NCI-H510A (cell line): ENCODE measurements around the gene PIM3.

Source experiments
- DNase-seq: peaks from one replicate; lab custom pipeline; 2025; lab: John Stamatoyannopoulos, UW

PIM3 gene

DNA sequence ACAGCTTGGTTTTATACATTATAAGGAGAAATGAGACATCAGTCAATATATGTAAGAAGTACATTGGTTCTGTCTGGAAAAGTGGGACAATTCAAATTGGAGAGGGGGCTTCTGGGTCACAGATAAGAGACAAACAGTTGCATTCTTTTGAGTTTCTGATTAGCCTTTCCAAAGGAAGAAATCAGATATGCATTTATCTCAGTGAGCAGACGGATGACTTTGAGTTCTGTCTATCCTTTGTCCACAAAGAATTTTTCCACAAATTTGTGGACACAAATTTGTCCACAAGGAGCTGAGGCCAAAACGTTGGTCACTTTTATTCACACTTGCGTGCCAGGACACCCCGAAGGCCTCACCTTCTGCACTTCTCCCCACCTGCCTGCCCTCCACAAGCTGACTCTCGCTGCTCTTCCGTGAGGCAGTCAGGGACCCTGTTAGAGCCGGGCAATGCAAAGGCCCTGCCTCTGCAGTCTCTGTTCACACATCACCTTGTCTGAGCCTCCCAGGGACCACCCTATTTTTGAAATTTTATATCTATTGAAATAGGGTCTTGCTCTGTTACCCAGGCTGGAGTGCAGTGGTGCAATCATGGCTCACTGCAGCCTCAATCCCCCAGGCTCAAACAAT, 31.4 kb downstream of the PIM3 start:
- DNase-seq, result no peak

DNA sequence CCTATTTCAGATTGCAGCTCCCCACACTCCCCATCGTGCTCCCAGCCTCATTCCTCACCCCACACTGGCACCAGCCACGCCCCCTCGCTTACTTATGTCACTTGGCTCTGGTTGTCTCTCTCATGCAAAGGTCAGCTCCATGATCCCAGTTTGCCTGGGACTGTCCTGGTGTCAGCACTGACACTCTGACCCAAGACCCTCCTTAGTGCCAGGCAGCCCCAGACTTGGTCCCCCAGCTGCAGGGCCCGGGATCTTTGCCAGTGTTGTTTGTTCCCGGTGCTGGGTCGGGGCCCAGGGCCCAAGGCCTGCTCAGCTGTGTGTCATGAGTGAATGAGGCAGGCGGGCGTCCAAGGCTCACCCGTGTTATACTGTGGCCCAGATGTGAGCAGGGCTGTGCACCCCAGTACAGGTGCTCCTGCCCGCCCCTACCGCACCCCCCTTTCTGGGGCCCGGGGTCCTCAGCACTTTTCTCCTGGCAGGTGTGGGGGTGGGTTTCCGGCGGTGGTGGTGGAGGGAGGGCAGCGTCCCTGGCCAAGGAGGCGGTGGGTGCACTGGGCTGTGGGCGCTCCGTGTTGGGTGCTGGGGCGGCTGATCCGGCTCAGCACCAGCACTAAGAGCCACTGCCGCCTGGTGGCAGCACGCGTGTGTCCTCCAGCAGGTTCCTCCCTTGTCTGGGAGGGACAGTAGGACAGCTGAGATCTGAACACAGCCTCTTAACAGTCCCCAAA, 32.5 kb downstream of the PIM3 start:
- DNase-seq, result no peak

DNA sequence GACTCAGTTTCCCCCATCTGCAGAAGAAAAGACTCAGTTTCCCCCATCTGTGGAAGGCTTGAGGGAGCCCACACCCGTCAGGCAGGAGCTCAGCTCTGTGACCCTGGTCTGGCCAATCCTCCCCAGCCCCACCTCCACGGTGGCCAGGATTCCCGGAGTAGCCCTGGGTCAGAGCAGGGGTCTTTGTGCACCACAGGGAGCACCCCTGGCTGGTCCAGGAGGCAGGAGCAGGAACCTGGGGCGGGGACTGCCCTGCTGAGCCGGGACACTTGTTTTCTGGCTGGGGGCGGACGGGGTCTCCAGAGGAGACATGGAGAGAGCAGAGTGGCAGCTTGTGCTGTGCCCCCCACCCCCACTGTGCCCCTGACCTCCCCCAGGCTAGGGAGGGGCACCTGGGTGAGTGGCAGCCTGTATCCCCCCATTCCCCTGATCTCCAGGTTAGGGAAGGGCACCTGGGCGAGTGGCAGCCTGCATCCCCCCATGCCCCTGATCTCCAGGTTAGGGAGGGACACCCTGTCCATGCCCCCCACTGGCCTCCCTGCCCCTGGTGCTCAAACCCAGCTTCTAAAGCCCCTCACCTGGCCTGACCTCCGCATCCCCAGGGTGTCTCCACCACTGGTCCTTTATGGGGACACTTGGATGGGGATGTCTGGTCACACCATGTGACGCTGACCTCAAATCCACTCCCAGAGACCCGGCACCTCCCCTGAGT, 33.2 kb downstream of the PIM3 start:
- no peak for DNase-seq

DNA sequence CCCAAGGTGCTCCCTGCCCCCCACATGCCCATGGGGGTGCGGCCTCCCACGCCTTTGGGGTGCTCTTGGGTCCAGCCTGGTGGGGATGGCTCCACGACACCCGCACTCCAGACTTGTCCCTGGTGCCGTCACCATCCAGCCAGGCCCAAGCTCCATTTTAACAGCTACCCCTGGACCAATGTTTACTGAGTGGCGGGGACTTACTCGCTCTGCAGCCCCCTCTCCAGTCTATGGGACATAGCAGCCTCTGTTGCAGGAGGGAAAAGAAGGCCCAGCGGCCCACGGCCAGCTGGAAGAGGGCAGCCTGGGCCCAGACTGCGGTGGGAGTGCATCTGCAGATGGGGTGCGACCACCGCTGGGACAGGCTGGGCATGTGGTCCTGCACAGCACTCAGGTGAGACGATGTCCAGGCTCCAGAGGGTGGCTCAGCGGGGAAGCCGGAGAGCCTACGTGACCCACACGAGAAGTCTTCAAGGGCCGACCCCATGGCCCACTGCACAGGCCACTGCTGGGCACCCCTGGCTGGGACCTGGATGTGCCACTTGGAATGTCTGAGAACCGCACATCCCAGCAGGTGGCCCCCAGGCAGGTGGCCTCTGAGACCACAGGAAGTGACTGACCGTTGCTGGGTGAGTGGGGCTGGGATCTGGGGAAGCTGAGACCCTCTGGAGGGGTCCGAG, 33.9 kb downstream of the PIM3 start:
- no peak for DNase-seq

DNA sequence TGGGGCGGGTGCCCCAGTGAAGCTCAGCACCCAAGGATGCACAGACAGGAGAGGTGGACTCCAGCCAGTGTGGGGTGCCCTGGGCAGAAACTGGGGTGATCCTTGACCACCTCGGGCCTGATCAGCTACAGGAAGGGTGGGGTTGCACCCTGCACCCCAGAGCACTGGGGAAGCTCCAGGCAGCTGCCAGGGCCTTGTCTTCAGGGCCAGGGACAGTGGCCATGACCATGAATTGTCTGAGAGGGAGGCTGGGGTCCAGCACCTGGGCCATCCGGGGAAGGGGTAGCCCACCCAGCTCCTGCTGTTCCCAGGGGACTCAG, 34.4 kb downstream of the PIM3 start:
- DNase-seq, result no peak

DNA sequence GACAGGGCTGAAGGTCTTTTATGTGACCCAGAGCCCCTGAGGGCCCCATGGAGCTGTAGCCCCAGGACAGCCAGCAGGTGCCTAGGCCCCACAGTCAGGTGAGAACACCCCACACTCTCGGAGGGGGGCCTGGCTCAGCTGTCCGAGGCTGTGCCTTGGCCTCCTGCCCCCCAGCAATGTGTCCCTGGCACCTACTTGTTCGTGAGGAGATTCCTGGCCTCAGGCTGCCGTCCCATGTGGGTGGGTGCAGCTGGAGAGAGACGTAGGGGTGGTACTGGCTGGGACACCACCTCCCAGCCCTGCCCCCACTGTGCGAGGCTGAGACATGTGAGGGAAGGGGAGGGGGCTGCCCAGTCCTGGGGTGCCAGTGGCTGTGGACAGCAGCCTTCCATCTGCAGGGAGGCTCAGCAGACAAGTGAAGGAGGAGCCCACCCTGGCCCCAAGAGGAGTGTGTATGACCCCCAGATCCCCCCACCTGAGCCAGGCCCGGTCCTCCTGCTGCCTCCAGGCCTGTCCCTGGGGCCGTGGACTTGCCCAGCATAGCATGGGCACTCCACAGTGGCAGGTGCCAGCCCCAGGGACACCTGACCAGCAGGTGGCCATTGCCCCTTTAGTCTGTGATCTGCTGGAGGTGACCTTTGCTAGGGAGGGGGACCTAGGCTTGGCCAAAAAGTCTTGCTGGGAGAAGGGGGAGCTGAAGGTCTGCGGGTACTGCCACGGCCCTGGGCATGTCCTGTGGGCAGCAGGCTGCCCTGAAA, 35.0 kb downstream of the PIM3 start:
- no peak for DNase-seq

DNA sequence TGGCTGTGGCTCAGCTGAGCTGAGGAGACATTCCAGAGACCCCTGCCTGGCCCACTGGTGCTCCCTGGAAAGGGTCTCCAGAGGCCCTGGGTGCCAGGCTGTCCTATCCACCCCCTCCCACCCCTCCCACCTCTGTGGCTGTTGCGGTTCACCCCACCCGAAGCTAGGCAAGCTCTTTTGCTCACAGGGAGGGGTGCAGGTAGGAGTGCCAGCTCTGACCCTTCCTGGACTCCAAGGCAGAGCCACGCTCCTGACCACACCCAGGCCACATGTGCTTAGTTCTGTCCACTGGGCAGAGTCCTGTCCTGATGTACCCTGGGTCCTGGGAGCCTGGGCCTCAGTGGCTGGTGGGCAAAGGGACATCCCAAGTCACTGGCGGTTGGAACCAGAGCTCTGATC, 35.5 kb downstream of the PIM3 start:
- no peak for DNase-seq

DNA sequence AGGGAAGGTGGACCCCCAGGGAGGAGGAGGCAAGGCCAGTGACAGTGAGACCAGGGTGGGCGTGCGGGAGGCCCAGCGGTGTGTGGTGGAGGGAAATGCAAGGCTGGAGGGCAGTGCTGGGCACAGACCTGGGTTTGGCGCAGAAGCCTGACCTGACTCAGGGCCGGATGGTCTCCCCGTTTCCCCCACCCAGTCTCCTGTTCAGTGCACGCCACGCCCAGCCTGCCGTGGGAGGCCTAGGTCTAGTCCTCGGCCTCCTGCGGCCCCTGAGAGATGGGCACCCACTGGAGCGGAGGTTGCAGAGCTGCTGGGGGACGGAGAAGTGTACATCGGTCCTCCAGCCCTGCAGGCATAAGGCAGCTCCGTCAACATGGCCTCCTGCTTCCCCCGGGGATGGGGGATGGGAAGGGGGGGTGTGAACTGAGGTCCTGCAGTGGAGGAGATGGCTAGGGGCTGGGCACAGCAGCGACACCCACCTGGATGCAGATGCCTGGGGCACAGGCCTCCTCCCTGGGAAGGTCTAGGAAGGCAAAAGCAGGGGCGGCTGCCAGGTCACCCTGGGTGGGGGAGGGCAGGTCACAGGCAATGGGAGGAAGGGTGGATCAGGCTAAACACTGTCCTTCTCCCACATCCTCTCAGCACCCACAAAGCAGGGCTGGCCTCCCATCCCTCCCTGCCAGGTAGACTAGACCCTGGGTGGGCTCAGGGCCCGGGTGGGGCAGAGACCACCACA, 36.1 kb downstream of the PIM3 start:
- DNase-seq, result no peak

DNA sequence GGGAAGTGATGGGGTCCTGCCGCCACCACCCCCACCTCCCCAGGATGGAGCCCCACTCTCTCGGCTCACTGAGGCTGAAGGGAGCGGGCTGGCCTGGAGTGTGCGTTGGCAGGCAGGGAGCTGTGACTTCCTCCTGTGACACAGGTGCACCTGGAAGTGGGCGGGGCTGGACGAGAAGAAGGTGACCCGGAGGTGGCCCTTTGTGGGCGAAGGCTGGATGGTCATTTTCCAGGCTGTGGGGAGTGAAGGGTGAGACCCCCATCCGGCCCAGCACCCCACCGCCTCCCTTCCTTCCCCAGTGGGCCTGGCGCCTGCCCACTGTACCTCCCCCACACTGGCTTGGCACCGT, 36.7 kb downstream of the PIM3 start:
- DNase-seq, result peak; percentile 37

DNA sequence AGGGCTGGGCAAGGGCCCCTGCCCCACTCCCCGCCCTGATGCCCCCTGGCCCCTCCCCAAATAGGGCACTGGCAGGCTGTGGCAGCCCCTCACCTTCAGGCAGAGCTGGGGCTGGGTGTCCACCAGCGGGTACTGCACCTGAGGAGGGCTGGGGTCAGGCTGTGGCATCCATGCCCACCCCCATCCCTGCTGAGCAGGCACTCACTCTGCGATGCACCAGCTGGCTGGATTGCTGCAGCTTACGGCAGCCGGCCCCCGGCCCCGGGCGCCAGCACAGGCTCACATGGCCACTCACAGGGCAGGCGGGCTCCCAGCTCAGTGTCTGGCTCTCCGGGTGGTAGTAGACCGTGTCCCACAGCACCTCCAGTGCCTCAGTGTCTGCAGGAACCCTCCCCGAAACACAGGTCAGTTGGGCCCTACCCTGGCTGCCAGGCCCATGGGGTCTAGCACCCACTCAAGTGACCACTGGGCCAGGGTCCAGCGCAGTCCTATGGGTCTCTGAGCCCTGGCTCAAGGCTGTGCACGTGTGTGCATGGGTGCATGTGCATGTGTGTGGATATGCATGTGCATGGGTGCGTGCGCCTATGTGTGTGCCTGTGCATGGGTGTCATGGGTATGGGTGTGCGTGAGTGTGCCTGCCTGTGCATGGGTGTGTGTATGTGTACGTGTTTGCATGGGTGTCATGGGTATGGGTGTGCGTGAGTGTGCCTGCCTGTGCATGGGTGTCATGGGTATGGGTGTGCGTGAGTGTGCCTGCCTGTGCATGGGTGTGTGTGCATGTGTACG, 37.6 kb downstream of the PIM3 start:
- no peak for DNase-seq

DNA sequence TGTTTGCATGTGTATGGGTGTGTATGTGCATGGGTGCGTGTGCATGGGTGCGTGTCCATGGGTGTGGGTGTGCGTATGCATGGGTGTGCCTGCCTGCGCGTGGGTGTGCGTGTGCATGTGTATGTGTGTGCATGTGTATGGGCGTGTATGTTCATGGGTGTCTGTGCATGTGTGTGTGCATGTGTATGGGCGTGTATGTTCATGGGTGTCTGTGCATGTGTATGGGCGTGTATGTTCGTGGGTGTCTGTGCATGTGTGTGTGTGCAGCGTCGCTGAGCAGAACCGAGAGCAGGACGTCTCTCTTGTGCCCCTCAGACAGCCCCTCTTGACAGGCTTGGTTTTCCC, 38.1 kb downstream of the PIM3 start:
- no peak for DNase-seq

DNA sequence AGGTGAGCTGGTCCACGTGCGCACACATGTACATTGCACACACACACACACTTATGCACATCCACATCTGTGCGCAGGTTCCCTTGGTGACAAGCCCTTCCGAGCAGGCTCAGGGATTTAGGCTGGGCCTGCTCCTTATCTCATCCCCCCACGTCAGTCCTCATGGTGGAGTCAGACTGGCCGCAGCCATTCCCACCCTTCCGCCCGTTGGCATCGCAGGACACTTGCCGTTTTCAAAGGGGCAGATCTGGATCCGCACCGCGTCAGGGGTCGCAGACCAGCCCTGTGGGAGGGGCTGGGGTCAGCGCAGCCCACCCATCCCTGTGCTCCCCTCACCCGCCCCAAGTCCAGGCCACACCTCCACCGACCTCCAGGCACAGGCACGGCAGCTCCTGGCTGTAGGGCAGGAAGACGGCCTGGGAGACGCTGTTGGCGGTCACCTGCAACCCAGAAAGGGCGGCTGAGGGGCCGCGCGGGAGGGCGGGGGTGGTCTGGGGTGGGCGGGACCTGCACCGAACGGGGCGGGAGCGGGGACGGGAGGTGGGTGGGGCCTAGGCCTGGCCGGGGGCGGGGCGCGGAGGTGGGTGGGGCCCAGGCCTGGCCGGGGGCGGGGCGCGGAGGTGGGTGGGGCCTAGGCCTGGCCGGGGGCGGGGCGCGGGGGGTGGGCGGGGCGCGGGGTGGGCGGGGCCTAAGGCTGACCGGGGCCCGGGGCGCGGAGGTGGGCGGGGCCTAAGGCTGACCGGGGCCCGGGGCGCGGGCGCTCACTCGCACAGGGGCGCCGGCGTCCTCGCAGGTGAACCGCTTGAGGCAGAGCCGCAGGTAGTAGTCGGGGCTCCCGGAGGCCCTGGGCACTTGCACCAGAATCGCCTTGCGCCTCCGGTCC, 38.7 kb downstream of the PIM3 start:
- DNase-seq, result no peak

DNA sequence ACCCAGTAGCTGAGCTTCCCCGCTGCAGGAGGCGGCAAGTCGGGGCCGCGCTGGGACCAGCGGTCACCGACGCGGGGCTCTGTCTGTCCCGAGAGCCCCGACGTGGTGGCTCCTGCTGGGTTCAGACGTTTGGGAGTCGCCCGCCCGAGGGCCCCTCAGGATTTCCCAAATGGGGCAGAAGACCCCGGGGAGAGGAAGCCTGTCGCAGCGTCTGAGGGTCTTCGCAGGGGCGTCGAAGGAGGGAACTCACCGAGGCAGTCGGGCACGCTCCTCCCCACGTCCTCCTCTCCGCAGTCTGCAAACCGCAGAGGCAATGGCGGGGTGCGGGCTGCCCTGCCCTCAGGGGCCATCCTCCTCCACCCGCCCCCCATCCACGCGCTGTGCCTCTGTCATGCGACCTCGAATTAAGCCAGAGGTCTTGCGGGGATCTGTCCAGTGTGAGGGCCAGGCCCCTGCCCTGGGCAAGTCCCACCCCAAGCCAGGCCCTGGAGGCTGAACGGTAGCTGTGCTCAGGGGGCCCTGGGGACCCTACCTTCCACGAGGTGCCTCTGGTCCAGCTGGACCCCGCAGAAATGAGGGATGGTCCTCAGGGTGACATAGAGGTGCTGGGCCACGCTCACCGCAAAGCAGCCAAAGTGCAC, 39.5 kb downstream of the PIM3 start:
- no peak for DNase-seq

DNA sequence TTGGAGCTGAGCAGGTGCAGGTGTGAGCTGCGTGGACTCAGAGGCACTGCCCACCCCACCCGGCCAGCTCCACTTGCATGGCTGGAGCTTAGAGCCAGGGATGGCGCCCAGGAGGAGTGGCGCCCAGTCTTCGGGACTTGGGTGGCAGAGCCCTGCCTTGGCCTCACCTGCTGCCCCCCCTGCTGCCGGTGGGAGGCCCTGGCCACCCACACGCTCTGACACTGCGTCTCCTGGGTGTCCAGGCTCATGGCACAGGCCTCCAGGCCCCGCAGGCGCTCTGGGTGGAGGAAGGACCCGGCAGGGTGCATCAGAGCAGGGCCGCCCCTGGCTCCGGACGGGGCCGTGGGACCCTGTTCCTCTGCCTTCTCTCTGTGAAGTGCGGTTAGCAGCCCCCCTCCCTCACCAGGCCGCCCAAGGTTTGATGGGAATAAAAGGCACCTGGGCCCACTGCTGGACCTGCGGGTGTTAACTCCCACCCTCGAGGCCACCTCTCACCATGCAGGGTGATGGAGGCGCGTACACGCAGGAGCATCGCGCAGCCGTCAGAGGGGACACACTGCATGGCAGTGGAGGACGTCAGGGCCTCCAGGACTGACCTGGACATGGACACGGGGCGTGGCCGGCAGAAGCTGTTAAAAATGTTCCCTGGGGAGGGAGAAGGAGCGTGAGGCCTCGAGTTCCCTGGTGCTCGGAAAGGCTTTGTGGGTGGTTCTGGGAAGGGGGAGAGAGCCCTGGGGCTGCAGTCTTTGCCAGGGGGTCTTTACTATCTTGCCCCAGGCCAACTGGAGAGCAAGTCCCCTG, 40.2 kb downstream of the PIM3 start:
- DNase-seq, result no peak

DNA sequence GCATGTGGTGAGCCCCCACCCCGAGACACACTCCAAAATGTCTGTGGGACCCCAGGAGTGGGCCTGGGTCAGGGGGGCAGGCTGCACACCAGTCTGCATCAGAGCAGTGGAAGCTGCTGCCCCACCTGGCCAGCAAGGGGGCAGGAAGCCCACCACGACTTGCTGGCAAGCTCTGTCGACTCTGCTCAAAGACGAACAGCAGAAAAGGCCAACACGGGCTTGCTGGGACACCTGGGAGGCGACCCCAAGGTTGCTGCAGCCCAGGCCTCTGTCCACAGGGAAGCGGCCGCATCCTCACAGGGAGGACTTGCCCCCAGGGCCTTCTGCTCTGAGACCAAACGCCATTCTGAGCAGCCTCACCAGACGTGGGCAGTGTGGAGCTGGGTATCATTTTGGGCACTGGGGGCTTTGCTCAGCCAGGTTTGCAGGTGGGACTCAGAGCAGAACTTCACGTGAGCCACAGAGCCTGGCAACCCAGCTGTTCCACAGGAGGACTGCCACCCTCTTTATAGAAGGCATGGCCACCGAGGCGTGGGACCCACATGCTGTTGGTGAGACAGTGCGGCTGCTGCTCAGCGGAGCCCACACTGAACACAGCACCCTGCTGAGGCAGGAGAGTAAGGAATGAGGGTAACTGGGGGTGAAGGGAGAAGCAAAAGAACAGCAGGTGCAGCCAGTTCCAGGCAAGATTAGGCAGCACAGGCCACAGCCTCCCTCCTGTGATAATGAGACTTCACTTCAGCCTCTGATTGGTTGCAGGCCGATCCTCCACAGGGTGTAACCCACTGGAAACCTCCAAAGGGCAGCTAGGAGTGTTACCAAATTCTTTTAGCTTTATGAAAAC, 41.0 kb downstream of the PIM3 start:
- DNase-seq, result no peak

DNA sequence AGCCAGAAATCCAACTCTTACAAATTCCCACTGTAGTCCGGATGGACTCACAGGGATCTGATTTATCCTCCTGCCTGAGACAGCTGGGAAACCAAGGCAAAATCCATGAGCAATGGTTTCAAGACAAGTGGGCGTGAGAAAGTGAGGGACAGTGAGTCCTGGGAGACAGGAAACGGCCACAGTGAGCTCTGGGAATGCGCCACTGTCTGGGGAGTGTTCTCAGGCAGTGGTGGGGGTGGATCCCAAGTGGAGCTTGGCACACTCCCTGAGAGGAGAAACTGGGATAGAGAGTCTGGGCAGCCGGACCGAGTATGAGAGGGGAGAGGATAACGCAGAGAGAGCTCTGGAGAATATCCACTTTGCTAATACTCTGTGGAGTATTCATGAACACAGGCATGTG, 42.2 kb downstream of the PIM3 start:
- DNase-seq, result no peak

DNA sequence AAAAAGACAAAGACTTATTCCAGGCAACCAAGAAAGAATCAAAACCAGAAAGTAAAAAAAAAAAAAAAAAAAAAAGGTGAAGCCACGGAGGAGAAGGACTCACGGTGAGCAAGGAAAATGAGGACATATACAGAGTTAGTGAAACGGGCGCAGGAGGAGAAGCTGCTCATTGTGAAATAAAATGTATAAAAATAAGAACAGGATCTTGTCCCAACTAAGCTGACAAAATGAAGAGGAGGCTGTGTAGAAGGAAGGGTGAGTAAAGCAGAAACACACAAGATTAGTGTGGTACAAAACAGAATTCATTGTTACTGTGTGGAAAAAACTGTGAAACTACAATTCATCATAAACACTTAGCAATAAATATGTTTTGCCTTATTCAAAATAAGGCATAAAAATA, 44.3 kb downstream of the PIM3 start:
- DNase-seq, result no peak

DNA sequence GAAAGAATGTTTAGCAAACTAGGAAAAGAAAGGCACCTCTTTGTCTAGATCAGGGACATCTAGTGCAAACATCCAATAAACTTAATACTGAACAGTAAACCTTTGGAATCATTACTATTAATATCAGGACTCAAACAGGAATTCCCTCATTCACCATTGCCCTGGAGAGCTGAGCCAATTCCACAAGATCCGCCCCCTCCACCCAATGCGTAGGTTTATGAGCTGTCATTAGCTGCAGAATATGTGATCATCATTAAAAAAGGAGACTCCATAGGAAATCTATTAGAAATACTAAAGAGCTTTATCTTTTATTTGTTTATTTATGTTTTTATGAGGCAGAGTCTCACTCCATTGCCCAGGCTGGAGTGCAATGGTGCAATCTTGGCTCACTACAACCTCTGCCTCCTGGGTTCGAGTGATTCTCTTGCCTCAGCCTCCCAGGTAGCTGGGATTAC, 46.5 kb downstream of the PIM3 start:
- no peak for DNase-seq
